K562 (cell line): Measurements from ENCODE around the gene HP. TPM values are rescaled to one million over a fixed set of nuclear protein-coding genes. Genes with fewer than 3 reads are reported as not detected.

Experiments
- CCNT2 ChIP-seq: IDR thresholded peaks from 2 replicates; pipeline ENCODE4 v1.6.1; 2011; ENCODE audit warnings: borderline replicate concordance, low read depth, mild to moderate bottlenecking, moderate library complexity, mixed read lengths, low read length; ENCODE audit not compliant: insufficient read length; ENCODE audit errors: extremely low read depth
- CEBPZ ChIP-seq: fragments of 150-350 bp; IDR thresholded peaks from 2 replicates; pipeline ENCODE4 v1.6.1; 2014; ENCODE audit warnings: low read depth, mild to moderate bottlenecking, low read length, borderline replicate concordance
- FOXA3 ChIP-seq, 2 experiments: fragments of 450-650 bp in 1 of 2; sonication (generic) in 1 of 2; formaldehyde crosslinking; IDR thresholded peaks in 1 of 2; conservative IDR thresholded peaks in 1 of 2; 2 replicates each; pipeline versions ENCODE4 v1.4.0 to v1.8.0; 2020 to 2022; ENCODE audit warnings: mild to moderate bottlenecking in 2 of 2, missing genetic modification reagents in 1 of 2
- GATA2 ChIP-seq: sonication (generic); formaldehyde crosslinking; IDR thresholded peaks from 2 replicates; pipeline ENCODE4 v1.4.0; 2020; ENCODE audit warnings: mild to moderate bottlenecking, missing genetic modification reagents
- JUNB ChIP-seq: fragments of 450-650 bp; formaldehyde crosslinking; conservative IDR thresholded peaks from 2 replicates; pipeline ENCODE4 v1.4.0; 2020; ENCODE audit warnings: mild to moderate bottlenecking
- JUND ChIP-seq, 2 experiments: IDR thresholded peaks; 2 replicates in 1 of 2; 3 replicates in 1 of 2; pipeline ENCODE4 v1.6.1; 2011; ENCODE audit warnings: borderline replicate concordance in 2 of 2, low read depth in 2 of 2, low read length in 2 of 2, improper control_type of control experiment in 1 of 2, missing biosample characterization in 1 of 2, missing genetic modification characterization in 1 of 2, missing genetic modification reagents in 1 of 2
- KLF16 ChIP-seq: IDR thresholded peaks from 2 replicates; pipeline ENCODE4 v1.6.1; 2016; ENCODE audit warnings: antibody characterized with exemption
- MNT ChIP-seq, 2 experiments: fragments of 450-650 bp; conservative IDR thresholded peaks; 2 replicates each; pipeline ENCODE4 v1.6.1; 2017; ENCODE audit warnings: mild to moderate bottlenecking in 2 of 2, moderate library complexity in 2 of 2
- NFE2L1 ChIP-seq: fragments of 450-650 bp; IDR thresholded peaks from 2 replicates; pipeline ENCODE4 v1.6.1; 2016; ENCODE audit warnings: missing genetic modification characterization, low read depth, mild to moderate bottlenecking, missing compliant biosample characterization, moderate library complexity, borderline replicate concordance
- PATZ1 ChIP-seq: fragments of 250-450 bp; sonication (Bioruptor Pico); IDR thresholded peaks from 2 replicates; pipeline ENCODE4 v1.5.0; 2020; ENCODE audit warnings: mild to moderate bottlenecking, borderline replicate concordance
- PRPF4 ChIP-seq: fragments of 200-400 bp; formaldehyde crosslinking; IDR thresholded peaks from one replicate; pipeline ENCODE4 v1.6.1; 2017; ENCODE audit warnings: low read length, low read depth, mild to moderate bottlenecking; ENCODE audit not compliant: insufficient read depth, poor library complexity, severe bottlenecking
- PURB ChIP-seq: sonication (generic); formaldehyde crosslinking; IDR thresholded peaks from 2 replicates; pipeline ENCODE4 v1.9.0; 2021; ENCODE audit warnings: low read depth, mild to moderate bottlenecking, missing genetic modification reagents
- RB1 ChIP-seq: fragments of 450-650 bp; IDR thresholded peaks from 2 replicates; pipeline ENCODE4 v1.6.1; 2017; ENCODE audit warnings: low read depth, mild to moderate bottlenecking
- SAFB ChIP-seq: fragments of 200-400 bp; formaldehyde crosslinking; IDR thresholded peaks from 2 replicates; pipeline ENCODE4 v1.6.1; 2017; ENCODE audit warnings: low read depth, low read length, borderline replicate concordance
- SOX6 ChIP-seq: fragments of 450-650 bp; IDR thresholded peaks from 2 replicates; pipeline ENCODE4 v1.6.1; 2014; ENCODE audit warnings: mild to moderate bottlenecking
- STAT5A ChIP-seq: IDR thresholded peaks from 2 replicates; pipeline ENCODE4 v1.6.1; 2012; ENCODE audit warnings: low read length, inconsistent platforms, borderline replicate concordance
- TCF3 ChIP-seq: sonication (generic); formaldehyde crosslinking; IDR thresholded peaks from 2 replicates; pipeline ENCODE4 v1.4.0; 2020; ENCODE audit warnings: mild to moderate bottlenecking, missing genetic modification reagents
- ZNF282 ChIP-seq: sonication (generic); formaldehyde crosslinking; IDR thresholded peaks from 2 replicates; pipeline ENCODE4 v1.8.1; 2023; ENCODE audit warnings: missing genetic modification reagents
- ZNF436 ChIP-seq: fragments of 250-450, 450-650 bp; sonication (Bioruptor Pico); formaldehyde crosslinking; IDR thresholded peaks from 2 replicates; pipeline ENCODE4 v1.7.0; 2020; ENCODE audit warnings: mild to moderate bottlenecking
- polyA plus RNA-seq, 8 experiments: library from polyadenylated mRNA; depleted of rRNA in 4 of 8; stranded (reverse) in 5 of 8; unstranded in 3 of 8; fragments of >200 nt; fragmentation: Nextera tagmentation in 2 of 8; fragmentation: Illumina TruSeq in 1 of 8; extraction: Ambion mirVana in 2 of 8; extraction: Trizol in 1 of 8; gene quantifications; 2 replicates each; pipeline versions ENCODE4 v1.2.1 to v1.2.3, GENCODE V29; 2011 to 2014; ENCODE audit warnings: inconsistent platforms in 1 of 8, missing spikeins in 1 of 8
- total RNA-seq, 7 experiments: library from RNA; depleted of rRNA in 6 of 7; stranded (reverse); fragments of >200 nt in 6 of 7; fragmentation: Illumina TruSeq in 2 of 7; extraction: Trizol in 2 of 7; gene quantifications; 2 replicates each; pipeline versions ENCODE4 v1.2.1 to v1.2.3, GENCODE V29; 2011 to 2021; ENCODE audit warnings: low replicate concordance in 1 of 7

The HP gene
- total and polyA plus RNA-seq, 9 of the 15 experiments (the other 6 are each of a cell fraction or from before 2014, with no cell fraction given) = 0.04 to 8.7 TPM; not detected in 7

GRCh38 chr16:72013888-72014581 is 40.3 kb upstream of the HP start (continued):
- peak; percentile 34 for TF ChIP-seq JUND (IDR thresholded peaks at IDR 0.05; ENCODE audit: borderline replicate concordance, low read depth, low read length)
- TF ChIP-seq JUND (tag; IDR thresholded peaks at IDR 0.05; ENCODE audit: borderline replicate concordance, low read depth, low read length) = peak; percentile 50; the same call in 1 of the 3 replicates
- TF ChIP-seq PRPF4 = no peak
- TF ChIP-seq PATZ1 = no peak
- TF ChIP-seq PURB (CRISPR knock-in tag) = no peak
- no peak for TF ChIP-seq NFE2L1 (tag)
- TF ChIP-seq CEBPZ = no peak
- TF ChIP-seq FOXA3 (CRISPR knock-in tag; conservative IDR thresholded peaks at IDR 0.05 in 1 of 2, IDR thresholded peaks at IDR 0.05 in 1 of 2) = no peak
- TF ChIP-seq MNT (conservative IDR thresholded peaks at IDR 0.05) = peak in 1 of 2 experiments; percentile 62; a peak in 2 of 4 replicates
- no peak for TF ChIP-seq SAFB
- peak; percentile 81 for TF ChIP-seq TCF3 (CRISPR knock-in tag)
- no peak for TF ChIP-seq JUNB (CRISPR knock-in tag)
- peak; percentile 50; the same call in 1 of the 2 replicates for TF ChIP-seq KLF16
- peak; percentile 45; the same call in 1 of the 2 replicates for TF ChIP-seq STAT5A
- peak; percentile 55 for TF ChIP-seq GATA2 (CRISPR knock-in tag)
- TF ChIP-seq ZNF282 = no peak
- no peak for TF ChIP-seq SOX6
- no peak for TF ChIP-seq RB1
- no peak for TF ChIP-seq ZNF436 (CRISPR knock-in tag)
- peak; percentile 23 for TF ChIP-seq CCNT2
